GM12865 (cell line): Measurements from ENCODE around the gene EMID1.

ENCODE experiments used
- DNase-seq: peaks from one replicate; pipeline ENCODE4 v3.0.0; 2010; ENCODE audit warnings: low read depth
- H3K4me3 ChIP-seq: 2 replicates; pipeline ENCODE4 v1.5.1; 2011; ENCODE audit warnings: mild to moderate bottlenecking, low read depth, low read length, control low read depth
- TF ChIP-seq, protein P1 (sequence below): IDR thresholded peaks from 2 replicates; pipeline ENCODE4 v1.5.1; 2011; ENCODE audit warnings: low read length, control low read depth, low read depth, inconsistent platforms; ENCODE audit not compliant: insufficient read depth; ENCODE audit errors: missing control alignments

Gene EMID1

GRCh38 chr22:29258407-29259252 lies 52.9 kb downstream of the EMID1 start:
- no peak for DNase-seq
- no peak overlapping the region for H3K4me3 ChIP-seq
- TF ChIP-seq, protein P1, sequence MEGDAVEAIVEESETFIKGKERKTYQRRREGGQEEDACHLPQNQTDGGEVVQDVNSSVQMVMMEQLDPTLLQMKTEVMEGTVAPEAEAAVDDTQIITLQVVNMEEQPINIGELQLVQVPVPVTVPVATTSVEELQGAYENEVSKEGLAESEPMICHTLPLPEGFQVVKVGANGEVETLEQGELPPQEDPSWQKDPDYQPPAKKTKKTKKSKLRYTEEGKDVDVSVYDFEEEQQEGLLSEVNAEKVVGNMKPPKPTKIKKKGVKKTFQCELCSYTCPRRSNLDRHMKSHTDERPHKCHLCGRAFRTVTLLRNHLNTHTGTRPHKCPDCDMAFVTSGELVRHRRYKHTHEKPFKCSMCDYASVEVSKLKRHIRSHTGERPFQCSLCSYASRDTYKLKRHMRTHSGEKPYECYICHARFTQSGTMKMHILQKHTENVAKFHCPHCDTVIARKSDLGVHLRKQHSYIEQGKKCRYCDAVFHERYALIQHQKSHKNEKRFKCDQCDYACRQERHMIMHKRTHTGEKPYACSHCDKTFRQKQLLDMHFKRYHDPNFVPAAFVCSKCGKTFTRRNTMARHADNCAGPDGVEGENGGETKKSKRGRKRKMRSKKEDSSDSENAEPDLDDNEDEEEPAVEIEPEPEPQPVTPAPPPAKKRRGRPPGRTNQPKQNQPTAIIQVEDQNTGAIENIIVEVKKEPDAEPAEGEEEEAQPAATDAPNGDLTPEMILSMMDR, result no peak

DNA sequence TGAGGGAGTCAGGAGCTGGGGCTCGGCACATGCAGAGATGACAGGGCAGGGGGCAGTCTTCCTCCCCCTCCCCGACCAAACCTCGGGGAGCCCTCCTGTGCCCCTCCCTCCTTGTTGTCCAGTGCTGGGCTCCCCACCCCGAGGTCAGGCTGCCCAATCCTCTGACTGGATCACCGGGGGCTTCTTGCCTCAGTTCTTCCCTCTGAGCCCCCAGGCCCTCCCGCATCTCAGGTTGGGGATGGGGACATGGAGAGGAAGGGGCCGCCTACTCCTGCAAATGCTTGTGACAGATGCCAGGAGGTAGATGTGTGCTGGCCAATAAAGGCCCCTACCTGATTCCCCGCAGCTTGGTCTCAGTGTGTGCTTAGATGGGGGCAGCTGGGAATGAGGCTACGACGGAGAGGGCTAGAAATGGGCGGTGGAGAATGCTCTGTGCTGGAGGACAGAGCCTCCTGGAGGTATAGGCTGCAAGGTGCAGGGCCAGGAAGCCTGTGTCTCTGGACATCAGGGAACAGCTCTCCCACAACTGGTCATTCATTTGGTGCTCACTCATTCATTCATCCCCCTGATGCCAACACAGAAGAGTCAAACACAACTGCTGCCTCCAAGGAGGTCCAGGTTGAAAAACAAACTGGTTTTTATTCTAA lies 53.7 kb downstream of the EMID1 start:
- TF ChIP-seq, protein P1, result no peak
- no peak overlapping the region for H3K4me3 ChIP-seq
- DNase-seq, result no peak

DNA sequence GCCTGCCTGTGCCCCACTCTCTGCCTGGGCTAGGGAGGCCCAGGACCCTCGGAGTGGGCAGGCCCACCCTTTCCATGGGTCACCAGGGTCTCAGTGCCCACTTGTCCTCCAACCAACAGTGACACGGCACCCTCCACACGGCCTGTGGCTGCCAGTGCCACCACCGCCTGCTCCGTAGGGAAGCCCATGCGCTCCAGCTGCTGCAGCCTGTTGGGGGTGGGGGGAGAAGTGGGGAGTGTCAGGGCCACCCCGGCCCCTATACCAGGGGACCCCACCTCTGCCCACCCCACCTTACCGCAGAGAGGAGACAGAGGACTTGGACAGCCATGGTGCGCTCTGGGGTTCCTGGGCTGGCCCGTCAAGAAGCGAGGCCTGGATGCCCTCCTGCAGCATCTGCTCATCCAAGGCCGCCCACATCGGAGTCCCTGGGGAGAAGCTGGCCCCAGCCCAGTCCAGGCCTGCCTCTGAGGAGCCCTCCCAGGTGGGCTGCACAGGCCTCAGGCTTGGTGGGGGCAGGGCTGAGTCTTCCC lies 54.4 kb downstream of the EMID1 start:
- no peak for DNase-seq
- TF ChIP-seq, protein P1, result no peak
- H3K4me3 ChIP-seq, result no peak overlapping the region

DNA sequence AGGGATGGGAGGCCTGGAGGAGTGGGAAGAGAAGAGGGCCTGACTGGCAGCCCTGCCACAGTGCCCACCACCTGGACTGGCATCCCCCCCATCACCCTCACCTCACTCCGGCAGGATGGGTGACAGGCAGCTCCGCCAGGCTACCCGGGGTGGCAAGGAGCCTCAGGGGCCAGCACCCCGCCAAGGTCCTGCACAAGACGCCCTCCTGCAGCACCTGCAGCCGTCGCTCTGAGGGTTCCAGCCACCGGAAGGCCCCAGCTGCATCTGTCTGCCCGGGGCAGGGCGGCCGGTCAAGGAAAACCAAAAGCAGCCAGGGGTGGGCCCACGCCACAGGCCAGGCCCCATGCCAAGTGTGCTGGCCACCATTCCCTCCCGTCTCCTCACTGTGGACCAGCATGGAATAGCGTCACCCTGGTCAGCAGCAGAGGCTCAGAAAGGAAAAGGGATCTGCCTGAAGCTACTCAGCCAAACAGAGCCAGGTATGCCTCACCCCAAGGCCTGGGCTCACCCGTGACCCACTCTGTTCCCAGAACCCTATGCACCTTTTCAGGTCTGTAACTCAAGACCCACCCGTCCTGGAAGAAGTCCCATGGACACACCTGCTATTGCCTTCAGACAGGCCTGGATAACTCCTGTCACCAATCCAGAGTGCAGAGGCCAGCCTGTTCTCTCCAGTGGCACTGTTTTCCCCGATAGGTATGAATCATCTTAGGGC lies 55.1 kb downstream of the EMID1 start:
- H3K4me3 ChIP-seq, result no peak overlapping the region
- no peak for DNase-seq
- TF ChIP-seq, protein P1, result no peak

DNA sequence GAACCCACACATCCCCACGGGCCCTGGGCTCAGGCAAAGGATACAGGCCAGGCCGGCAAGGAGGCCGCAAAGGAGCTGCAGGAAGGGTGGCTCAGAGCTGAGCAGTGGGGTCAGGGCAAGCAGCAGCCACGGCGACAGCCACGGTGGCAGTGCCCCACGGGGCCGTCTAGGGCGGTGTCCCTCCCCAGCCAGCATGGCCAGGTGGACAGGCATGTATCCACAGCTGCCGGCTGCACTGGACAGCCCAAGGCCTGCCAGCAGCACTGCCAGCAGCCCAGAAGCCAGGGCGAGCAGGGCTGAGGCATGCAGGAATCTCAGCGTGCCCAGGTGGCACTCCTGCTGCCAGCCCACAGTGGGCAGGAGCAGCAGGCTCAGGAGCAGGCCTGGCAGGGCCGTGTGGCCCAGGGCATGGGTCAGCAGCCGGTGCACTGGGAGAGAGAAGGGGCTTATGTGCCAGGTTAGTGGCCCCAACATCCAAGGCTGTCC lies 58.1 kb downstream of the EMID1 start:
- no peak for DNase-seq
- TF ChIP-seq, protein P1, result no peak
- H3K4me3 ChIP-seq, result no peak overlapping the region

GRCh38 chr22:29265305-29265704 lies 59.6 kb downstream of the EMID1 start:
- DNase-seq, result no peak
- TF ChIP-seq, protein P1, result no peak
- no peak overlapping the region for H3K4me3 ChIP-seq
